Measurements from ENCODE around the gene WDR74.

GRCh38 chr11:62789576-62789975 lies 49.8 kb downstream of the WDR74 start:
- TF ChIP-seq CTCF (IDR thresholded peaks at IDR 0.05) (no peak), POLR2AphosphoS5 (IDR thresholded peaks at IDR 0.05) (no peak)

Measured in upper lobe of left lung (tissue), 4 donors.